T-helper 2 cell treated with Interferon-gamma antibody and Interleukin-4, amounts not matched to agents 5 μg/mL and 100 μg/mL, for 36 hours (primary cell): ENCODE data around the gene SLC35D1.
A peak's percentile ranks its signal among the peaks of the same experiment; 100 is the strongest.

Source experiments
- DNase-seq: peaks from one replicate; pipeline ENCODE4 v3.0.0; 2021; ENCODE audit warnings: low spot score
- H3K27ac Mint-ChIP-seq: one replicate; pipeline ENCODE4 v1.8.0; 2021; ENCODE audit warnings: mild to moderate bottlenecking, mixed read lengths
- H3K27me3 Mint-ChIP-seq: one replicate; pipeline ENCODE4 v1.8.0; 2021; ENCODE audit warnings: low read depth, mixed read lengths
- H3K36me3 Mint-ChIP-seq: one replicate; pipeline ENCODE4 v1.8.0; 2021; ENCODE audit warnings: low read depth, mixed read lengths
- H3K4me1 Mint-ChIP-seq: one replicate; pipeline ENCODE4 v1.8.0; 2021; ENCODE audit warnings: low read depth, mixed read lengths
- H3K4me3 Mint-ChIP-seq: one replicate; pipeline ENCODE4 v1.8.0; 2022; ENCODE audit warnings: mild to moderate bottlenecking, moderate library complexity, mixed read lengths
- H3K9me3 Mint-ChIP-seq: one replicate; pipeline ENCODE4 v1.8.0; 2021; ENCODE audit warnings: mixed read lengths

SLC35D1 gene

GRCh38 chr1:67061266-67061665 is 7.3 kb upstream of the SLC35D1 start:
- H3K27ac Mint-ChIP-seq, result no peak overlapping the region
- H3K27me3 Mint-ChIP-seq, result peaks cover 15% of the 10 kb centered on the region
- no peak for DNase-seq
- no peak overlapping the region for H3K4me3 Mint-ChIP-seq
- no peaks in the 10 kb centered on the region for H3K4me1 Mint-ChIP-seq
- H3K9me3 Mint-ChIP-seq, result no peaks in the 10 kb centered on the region
- H3K36me3 Mint-ChIP-seq, result no peaks in the 10 kb centered on the region

GRCh38 chr1:67060811-67061218 is 6.9 kb upstream of the SLC35D1 start:
- Mint-ChIP-seq H3K36me3 (no peaks in the 10 kb centered on the region), H3K27ac (no peak overlapping the region), H3K4me3 (no peak overlapping the region), H3K27me3 (peaks cover 19% of the 10 kb centered on the region), H3K4me1 (no peaks in the 10 kb centered on the region), H3K9me3 (no peaks in the 10 kb centered on the region)
- no peak for DNase-seq

GRCh38 chr1:67059346-67059745 is 5.4 kb upstream of the SLC35D1 start:
- Mint-ChIP-seq H3K36me3 (no peaks in the 10 kb centered on the region), H3K27ac (no peak overlapping the region), H3K27me3 (peaks cover 12% of the 10 kb centered on the region), H3K4me1 (peaks cover 5% of the 10 kb centered on the region), H3K9me3 (no peaks in the 10 kb centered on the region), H3K4me3 (no peak overlapping the region)
- no peak for DNase-seq

GRCh38 chr1:67058761-67059160 is 4.8 kb upstream of the SLC35D1 start:
- peaks cover 12% of the 10 kb centered on the region for H3K27me3 Mint-ChIP-seq
- no peaks in the 10 kb centered on the region for H3K36me3 Mint-ChIP-seq
- peaks cover 6% of the 10 kb centered on the region for H3K4me1 Mint-ChIP-seq
- no peak overlapping the region for H3K4me3 Mint-ChIP-seq
- H3K27ac Mint-ChIP-seq, result no peak overlapping the region
- no peaks in the 10 kb centered on the region for H3K9me3 Mint-ChIP-seq
- no peak for DNase-seq

- Mint-ChIP-seq H3K9me3 (no peaks in the 10 kb centered on the region), H3K27ac (no peak overlapping the region), H3K4me1 (peaks cover 6% of the 10 kb centered on the region), H3K36me3 (no peaks in the 10 kb centered on the region), H3K4me3 (no peak overlapping the region), H3K27me3 (peaks cover 12% of the 10 kb centered on the region)
- no peak for DNase-seq
These were observed 4.3 kb upstream of the SLC35D1 start for GRCh38 chr1:67058242-67058641.

- Mint-ChIP-seq H3K27ac (peak overlapping the region; percentile 94), H3K36me3 (peaks cover 23% of the 10 kb centered on the region), H3K4me3 (peak overlapping the region; percentile 89), H3K27me3 (peaks cover 7% of the 10 kb centered on the region), H3K9me3 (no peaks in the 10 kb centered on the region), H3K4me1 (peaks cover 27% of the 10 kb centered on the region)
- peak; percentile 40 for DNase-seq
These were observed 488 bp downstream of the SLC35D1 start for GRCh38 chr1:67053535-67053784.

GRCh38 chr1:67052741-67053534 is 1.0 kb downstream of the SLC35D1 start:
- H3K4me1 Mint-ChIP-seq, result peaks cover 27% of the 10 kb centered on the region
- H3K27me3 Mint-ChIP-seq, result peaks cover 4% of the 10 kb centered on the region
- peaks cover 24% of the 10 kb centered on the region for H3K36me3 Mint-ChIP-seq
- H3K27ac Mint-ChIP-seq, result peak overlapping the region; percentile 88
- H3K4me3 Mint-ChIP-seq, result peak overlapping the region; percentile 85
- H3K9me3 Mint-ChIP-seq, result no peaks in the 10 kb centered on the region
- DNase-seq, result peak; percentile 14

GRCh38 chr1:67051196-67051595 is 2.8 kb downstream of the SLC35D1 start:
- no peak for DNase-seq
- Mint-ChIP-seq H3K27ac (no peak overlapping the region), H3K9me3 (no peaks in the 10 kb centered on the region), H3K27me3 (peaks cover 3% of the 10 kb centered on the region), H3K36me3 (peaks cover 28% of the 10 kb centered on the region), H3K4me1 (peaks cover 27% of the 10 kb centered on the region), H3K4me3 (no peak overlapping the region)

GRCh38 chr1:67044631-67045270 is 9.2 kb downstream of the SLC35D1 start:
- Mint-ChIP-seq H3K27me3 (no peaks in the 10 kb centered on the region), H3K36me3 (peaks cover 48% of the 10 kb centered on the region), H3K4me3 (no peak overlapping the region), H3K4me1 (no peaks in the 10 kb centered on the region), H3K27ac (no peak overlapping the region), H3K9me3 (no peaks in the 10 kb centered on the region)
- DNase-seq, result no peak

- H3K4me3 Mint-ChIP-seq, result no peak overlapping the region
- no peaks in the 10 kb centered on the region for H3K4me1 Mint-ChIP-seq
- DNase-seq, result no peak
- H3K36me3 Mint-ChIP-seq, result peaks cover 49% of the 10 kb centered on the region
- no peak overlapping the region for H3K27ac Mint-ChIP-seq
- H3K27me3 Mint-ChIP-seq, result no peaks in the 10 kb centered on the region
- no peaks in the 10 kb centered on the region for H3K9me3 Mint-ChIP-seq
These were observed 10.6 kb downstream of the SLC35D1 start for GRCh38 chr1:67043366-67043765.

- H3K27ac Mint-ChIP-seq, result no peak overlapping the region
- peaks cover 2% of the 10 kb centered on the region for H3K9me3 Mint-ChIP-seq
- peaks cover 1% of the 10 kb centered on the region for H3K4me1 Mint-ChIP-seq
- H3K4me3 Mint-ChIP-seq, result no peak overlapping the region
- no peak for DNase-seq
- peaks cover 59% of the 10 kb centered on the region for H3K36me3 Mint-ChIP-seq
- H3K27me3 Mint-ChIP-seq, result no peaks in the 10 kb centered on the region
These were observed 12.0 kb downstream of the SLC35D1 start for GRCh38 chr1:67041841-67042503.

- Mint-ChIP-seq H3K4me3 (no peak overlapping the region), H3K27ac (no peak overlapping the region), H3K36me3 (peaks cover 72% of the 10 kb centered on the region)
These were observed 13.5 kb downstream of the SLC35D1 start for GRCh38 chr1:67040405-67040804.

GRCh38 chr1:67031859-67032247 is 22.1 kb downstream of the SLC35D1 start:
- Mint-ChIP-seq H3K27ac (no peak overlapping the region), H3K27me3 (no peaks in the 10 kb centered on the region), H3K9me3 (peaks cover 21% of the 10 kb centered on the region), H3K36me3 (peaks cover 43% of the 10 kb centered on the region), H3K4me3 (no peak overlapping the region), H3K4me1 (peaks cover 5% of the 10 kb centered on the region)
- no peak for DNase-seq

More at GRCh38 chr1:67040405-67040804, 13.5 kb downstream of the SLC35D1 start:
- H3K27me3 Mint-ChIP-seq, result no peaks in the 10 kb centered on the region
- peaks cover 3% of the 10 kb centered on the region for H3K4me1 Mint-ChIP-seq
- DNase-seq, result no peak
- H3K9me3 Mint-ChIP-seq, result peaks cover 17% of the 10 kb centered on the region

GRCh38 chr1:67031121-67031858 is 22.7 kb downstream of the SLC35D1 start:
- no peaks in the 10 kb centered on the region for H3K27me3 Mint-ChIP-seq
- no peak overlapping the region for H3K4me3 Mint-ChIP-seq
- peaks cover 15% of the 10 kb centered on the region for H3K9me3 Mint-ChIP-seq
- no peak for DNase-seq
- H3K36me3 Mint-ChIP-seq, result peaks cover 37% of the 10 kb centered on the region
- H3K27ac Mint-ChIP-seq, result no peak overlapping the region
- H3K4me1 Mint-ChIP-seq, result peaks cover 3% of the 10 kb centered on the region
